Stimulated activated CD4-positive, alpha-beta T cell treated with anti-CD3 and anti-CD28 coated beads, Interleukin-4, amount 100 ng/mL, for 48 hours (primary cell): Measurements from ENCODE around the gene PELI2.

Source experiments
- DNase-seq, 2 donors: peaks; one replicate each; pipeline ENCODE4 v3.0.0-alpha.2; 2020; ENCODE audit warnings: low read depth in 2 of 2

Gene PELI2

GRCh38 chr14:56299306-56299984, 181.2 kb downstream of the PELI2 start:
- DNase-seq, result no peak

DNA sequence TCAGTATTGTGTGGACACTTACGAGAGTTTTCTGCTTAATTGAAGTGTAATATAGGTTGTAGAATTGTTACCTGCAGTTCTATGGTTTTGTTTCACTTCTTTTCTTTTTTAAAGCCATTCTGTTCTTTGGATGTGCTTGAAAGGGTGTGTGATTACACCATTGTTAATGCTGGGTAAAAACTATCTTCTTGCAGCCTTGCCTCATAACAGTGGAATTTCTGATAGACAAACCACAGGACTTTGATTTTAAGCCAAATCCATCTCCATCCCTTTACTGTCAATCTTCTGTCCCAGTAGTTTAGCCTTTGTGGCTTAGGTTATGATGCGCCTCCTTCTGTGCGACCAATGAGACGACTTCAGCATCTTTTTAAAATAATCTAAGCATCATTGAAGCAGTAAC, 182.3 kb downstream of the PELI2 start:
- no peak for DNase-seq

GRCh38 chr14:56304456-56304855, 186.2 kb downstream of the PELI2 start:
- no peak for DNase-seq

- no peak for DNase-seq
These were observed 191.0 kb downstream of the PELI2 start for GRCh38 chr14:56309198-56309597.

DNA sequence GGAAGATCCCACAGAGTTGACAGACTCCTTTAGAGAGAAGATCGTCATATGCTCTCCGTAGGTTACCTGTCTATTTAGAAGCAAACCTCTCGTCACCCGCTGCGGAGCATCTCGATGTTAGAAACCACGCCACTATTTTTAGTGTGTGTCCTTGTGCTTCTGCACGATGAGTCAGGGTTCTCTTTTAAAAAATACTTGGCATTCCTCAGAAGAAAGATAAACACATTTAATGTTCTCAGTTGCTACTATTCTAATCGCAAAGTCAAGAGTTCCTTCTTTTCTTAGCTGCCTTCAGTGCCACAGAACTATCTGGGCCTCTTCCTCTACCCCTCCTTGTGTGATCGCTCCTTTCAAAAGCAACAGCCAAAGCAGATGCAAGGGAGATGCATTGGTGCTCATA, 192.4 kb downstream of the PELI2 start:
- DNase-seq, result no peak

GRCh38 chr14:56313789-56314188, 195.6 kb downstream of the PELI2 start:
- no peak for DNase-seq

DNA sequence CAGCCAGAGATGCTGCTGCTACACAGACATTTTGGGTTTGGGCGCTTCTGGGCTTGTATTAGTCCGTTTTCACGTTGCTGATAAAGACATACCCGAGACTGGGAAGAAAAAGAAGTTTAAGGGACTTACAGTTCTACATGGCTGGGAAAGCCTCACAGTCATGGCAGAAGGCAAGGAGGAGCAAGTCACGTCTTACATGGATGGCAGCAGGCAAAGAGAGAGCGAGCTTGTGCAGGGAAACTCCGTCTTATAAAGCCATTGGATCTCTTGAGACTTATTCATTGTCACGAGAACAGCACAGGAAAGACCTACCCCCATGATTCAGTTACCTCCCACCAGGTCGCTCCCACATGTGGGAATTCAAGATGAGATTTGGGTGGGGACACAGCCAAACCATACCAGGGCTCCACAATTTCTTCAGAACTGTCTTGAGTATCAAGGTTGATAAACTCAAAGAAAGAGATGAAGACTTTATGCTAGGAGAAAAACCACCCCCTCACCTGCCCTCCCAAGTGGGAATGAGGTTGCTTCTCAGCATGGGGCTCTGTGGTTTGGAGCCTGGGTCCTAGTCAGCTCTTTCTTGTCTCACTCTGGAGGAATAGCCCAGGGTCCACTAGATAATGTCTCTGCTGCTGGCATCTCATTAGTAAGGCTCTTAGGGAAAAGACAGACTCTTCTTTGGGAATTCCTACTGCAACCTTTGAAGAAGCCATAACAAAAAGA, 200.3 kb downstream of the PELI2 start:
- DNase-seq, result no peak

DNA sequence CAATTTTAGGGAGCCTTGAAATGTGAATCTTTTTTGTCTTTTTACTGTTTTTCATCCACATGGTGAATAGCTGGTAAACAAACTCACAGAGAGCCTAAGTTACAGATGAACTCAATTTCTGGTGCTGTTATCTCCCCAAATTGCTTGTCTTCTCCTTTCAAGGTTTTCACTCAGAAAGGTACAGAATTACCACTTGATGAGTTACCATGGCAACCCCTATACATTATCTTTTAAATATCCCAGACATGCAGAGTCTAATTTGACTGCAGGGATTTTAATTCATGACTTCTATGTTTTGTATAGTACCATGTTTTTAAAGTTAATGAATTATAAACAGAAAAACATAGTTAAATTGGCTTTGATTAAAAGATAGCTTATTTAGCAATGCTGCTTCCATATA, 203.7 kb downstream of the PELI2 start:
- DNase-seq, result no peak

DNA sequence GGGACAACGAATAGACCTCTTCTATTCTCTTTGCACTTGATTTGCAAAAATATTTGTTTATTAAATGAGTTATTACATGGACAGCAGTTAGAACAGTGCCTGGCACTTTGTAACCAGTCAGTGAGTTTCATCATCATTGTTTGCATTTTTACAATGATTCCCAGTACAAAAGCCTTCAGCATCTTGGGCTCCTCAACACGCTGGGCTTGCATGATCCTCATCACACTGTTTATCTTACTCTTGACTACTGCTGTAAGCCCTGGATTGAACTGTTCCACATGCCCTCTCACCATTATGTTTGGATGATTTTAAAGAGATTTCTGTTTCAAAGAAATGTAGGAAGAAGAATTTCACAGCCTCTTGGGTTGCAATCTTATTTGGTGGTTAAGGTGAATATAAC, 204.3 kb downstream of the PELI2 start:
- DNase-seq, result no peak

DNA sequence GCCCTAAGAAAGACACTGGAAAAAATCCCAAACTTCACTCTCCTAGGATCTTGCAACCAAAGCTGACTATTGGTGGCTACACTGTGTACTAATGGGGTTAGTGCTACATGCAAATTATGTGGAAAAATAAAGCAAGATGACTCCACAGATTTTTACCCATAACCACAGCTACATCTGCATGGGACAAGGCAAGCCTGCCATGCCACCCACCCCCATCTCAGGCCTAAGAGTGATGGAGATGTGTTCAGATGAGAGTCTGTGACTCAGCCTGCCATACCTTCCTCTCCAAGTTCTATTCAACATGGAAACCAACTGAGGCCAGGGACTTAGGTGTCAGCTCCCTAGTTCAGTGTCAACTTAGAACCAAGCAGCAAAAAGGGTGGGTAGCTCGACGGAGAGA, 206.2 kb downstream of the PELI2 start:
- no peak for DNase-seq

DNA sequence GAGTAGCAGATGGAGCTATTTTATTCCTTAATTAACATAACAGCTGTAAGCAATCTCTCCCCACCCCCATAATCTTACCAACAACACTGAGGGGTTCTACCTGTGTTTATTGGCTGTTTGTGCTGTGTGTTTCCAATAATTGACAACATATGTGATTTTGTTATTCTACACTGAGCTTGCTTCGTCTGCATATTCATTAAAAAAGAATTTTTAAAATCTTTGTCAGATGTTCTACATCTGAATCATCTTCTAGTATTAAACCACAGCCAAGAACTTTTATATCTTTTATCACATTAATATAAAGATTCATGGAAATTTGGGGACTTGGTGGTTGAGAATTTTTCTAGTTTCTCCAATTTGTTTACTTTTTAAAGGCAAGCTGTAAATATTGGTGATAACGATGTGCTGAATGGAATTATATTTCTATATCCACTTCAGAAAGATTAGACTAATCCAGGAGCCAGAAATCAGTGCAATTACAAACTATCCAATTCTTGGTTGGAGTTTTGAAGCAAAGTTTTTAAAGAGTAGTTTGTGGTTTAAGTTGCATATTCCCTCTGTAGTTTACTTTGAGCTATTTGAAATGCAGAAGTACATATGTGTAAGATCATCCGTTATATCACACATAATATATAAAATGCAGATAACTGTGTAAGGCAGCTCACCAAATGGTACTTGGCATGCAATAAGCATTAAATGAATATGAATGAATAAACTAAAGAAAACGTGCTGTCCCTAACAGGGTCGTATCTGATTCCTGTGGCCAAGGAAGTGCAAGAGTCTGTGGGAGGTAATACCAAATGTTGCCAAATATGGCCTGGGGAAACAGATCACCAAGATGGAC, 206.9 kb downstream of the PELI2 start:
- DNase-seq, result no peak

DNA sequence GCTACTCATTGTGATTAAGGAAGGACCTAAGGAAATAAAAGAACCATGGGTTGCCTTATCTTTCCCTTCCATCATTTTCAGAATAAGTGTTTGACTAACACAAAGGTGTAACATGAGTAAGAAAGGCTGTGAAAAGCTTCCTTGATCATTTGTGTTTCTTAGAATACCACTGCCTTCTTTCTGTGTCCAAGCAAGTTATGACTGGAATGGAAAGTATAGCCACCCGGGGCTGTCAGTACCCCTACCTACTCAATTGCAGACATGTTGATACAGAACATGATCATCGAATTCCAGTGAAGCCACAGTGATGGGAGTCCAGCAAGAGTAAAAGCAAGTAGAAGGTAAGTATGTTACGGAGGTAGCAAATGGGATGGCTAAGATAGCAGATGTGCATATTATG, 209.8 kb downstream of the PELI2 start:
- no peak for DNase-seq

- no peak for DNase-seq
These were observed 213.5 kb downstream of the PELI2 start for GRCh38 chr14:56331592-56332216.

GRCh38 chr14:56333359-56334292, 215.4 kb downstream of the PELI2 start:
- DNase-seq, result no peak

- no peak for DNase-seq
These were observed 216.2 kb downstream of the PELI2 start for GRCh38 chr14:56334458-56334857.

- DNase-seq, result no peak
These were observed 220.5 kb downstream of the PELI2 start for GRCh38 chr14:56338674-56339073.

GRCh38 chr14:56339855-56340701, 221.9 kb downstream of the PELI2 start:
- DNase-seq, result peak; percentile 29 to 40

DNA sequence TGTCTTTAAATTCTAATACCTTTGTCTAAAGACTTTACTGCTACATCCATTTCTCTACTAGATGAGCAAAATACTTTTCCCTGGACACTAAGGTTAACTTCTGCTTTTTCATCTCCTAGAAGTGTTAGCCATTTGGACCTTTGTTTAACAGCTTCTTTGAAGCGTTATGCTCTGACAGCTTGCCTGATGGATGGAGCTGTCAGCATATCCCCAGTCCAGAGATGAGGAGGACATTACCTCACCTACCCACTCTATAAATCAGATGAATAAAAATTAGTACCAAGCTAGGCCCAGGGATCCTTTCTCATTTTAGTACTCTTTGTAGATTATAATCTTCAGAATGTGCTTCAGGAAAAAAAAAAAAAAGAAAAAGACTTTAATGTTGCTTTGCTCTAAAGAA, 222.7 kb downstream of the PELI2 start:
- DNase-seq, result no peak

GRCh38 chr14:56341766-56342493, 223.7 kb downstream of the PELI2 start:
- DNase-seq, result no peak
